Measurements from ENCODE around the gene PALLD. TPM values are rescaled to one million over a fixed set of nuclear protein-coding genes. Genes with fewer than 3 reads are reported as not detected.
"Not testable (repeated sequence)": the region's sequence is repeated elsewhere in the genome, so short reads cannot be mapped to it uniquely, and the experiment has no call there.

The PALLD gene
- total RNA-seq, 1 donor from 2014 or later = 1.5 TPM

DNA sequence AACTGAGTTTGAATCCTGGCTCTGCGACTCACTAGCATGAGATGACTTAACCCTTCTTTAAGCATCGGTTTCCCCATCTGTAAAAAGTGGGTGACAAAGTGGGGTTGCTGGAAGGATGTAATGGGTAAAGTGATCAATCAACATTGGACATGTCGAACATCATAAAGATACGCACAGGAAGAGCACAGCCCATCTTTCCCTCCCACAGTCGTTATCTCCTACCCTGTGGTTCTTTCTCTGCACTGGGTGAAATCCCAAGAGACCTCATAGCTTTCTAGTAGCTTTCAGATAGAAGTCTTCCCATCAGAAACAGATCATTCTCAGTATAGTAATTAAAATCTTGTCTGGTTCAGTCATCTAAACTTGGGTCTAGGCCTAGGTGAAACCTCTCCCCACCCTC lies 296.7 kb downstream of the PALLD start:
- no peak for DNase-seq (ENCODE audit: low read depth, low spot score)

DNA sequence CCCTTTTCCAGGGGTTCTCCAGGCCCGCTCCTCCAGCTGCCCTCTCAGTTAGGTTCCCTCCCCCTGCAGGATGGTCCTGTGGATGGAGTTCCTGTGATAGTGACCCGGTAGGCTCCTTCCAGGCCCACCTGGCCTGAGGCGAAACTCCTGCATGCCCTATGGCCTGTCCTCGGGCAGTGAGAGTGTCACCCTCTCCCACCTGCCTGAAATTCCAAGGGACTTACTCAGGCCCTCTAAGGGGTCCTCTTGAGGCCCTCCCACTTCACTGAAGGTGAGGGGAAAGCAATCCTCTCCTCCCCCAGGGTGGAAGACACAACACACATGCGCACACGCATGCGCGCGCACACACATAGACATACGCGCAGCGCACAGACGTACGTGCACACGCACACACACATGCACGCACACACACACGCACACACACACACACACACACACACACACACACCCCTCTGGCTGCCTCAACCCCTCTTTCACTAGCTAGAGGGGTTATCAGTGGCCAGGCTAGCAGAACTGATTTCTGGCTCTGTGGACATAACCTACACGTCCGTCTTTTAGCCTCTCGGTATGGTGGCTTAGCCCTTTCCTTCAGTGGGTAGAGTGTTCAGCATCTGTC lies 297.3 kb downstream of the PALLD start:
- DNase-seq (ENCODE audit: low read depth, low spot score) = no peak

DNA sequence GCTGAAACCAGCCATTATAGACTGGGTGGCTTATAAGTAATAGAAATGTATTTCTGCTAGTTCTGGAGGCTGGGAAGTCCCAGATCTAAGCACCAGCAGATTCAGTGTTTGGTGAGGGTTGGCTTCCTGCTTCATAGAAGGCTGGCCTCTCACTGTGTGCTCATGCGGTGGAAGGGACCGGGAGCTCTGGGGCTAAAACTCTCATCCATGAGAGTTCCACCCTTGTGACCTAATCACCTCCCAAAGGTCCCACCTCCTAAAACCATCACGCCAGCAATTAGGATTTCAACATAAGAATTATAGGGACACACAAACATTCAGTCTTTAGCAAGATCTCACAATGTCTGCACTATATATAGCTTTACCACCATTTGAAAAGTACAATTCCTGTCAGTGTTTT lies 298.0 kb downstream of the PALLD start:
- no peak for DNase-seq (ENCODE audit: low read depth, low spot score)

DNA sequence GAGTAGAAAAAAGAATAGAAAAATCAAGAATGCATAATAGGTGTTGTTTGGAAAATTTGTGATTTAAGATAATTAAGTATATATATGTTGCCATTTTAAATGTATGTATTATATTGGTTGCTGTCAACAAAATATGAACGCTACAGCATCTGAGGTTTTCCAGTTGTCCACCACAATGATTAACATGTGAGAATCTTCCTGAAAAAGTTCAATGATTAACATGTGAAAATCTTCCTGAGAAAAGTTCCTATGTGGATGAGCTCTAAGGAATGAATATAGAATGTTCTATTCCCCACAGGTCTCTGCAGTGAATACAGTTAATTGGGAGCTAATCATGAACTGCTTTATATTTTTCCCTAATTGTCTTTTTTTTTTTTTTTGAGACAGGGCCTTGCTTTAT lies 298.5 kb downstream of the PALLD start:
- no peak for DNase-seq (ENCODE audit: low read depth, low spot score)

DNA sequence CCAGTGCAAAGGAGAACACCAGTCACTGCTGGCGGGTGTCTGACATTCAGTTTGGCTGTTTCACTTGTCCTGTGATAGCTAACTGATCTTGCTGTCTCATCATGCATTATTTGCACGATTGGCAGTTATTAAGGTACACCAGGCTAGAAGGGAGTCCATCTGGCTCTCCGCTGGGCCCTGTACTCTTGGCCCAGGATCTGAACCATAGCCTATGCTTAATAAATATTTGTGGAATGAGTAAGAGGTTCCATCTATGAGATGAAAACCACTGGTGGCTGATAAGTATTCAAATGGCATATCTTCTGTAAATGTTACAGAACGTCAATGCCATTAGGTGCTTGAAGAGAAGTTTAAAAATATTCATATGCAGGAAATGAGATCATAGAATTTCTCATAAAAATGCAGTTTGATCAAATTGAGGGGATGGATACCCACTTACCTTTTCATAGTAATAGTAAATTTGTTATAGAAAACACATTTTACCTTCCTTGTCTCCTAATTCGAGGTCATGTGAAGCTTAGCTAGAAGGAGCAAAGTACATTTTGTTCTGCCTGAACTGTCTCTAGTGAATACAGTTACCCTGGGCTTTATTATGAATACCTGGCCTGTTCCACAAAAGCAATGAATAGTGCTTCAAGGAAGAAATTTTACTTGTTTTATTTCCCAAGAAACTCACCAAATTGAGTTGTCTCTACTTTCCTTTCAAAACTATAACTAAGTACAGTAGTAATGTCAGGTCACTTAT lies 299.7 kb downstream of the PALLD start:
- no peak for DNase-seq (ENCODE audit: low read depth, low spot score)

DNA sequence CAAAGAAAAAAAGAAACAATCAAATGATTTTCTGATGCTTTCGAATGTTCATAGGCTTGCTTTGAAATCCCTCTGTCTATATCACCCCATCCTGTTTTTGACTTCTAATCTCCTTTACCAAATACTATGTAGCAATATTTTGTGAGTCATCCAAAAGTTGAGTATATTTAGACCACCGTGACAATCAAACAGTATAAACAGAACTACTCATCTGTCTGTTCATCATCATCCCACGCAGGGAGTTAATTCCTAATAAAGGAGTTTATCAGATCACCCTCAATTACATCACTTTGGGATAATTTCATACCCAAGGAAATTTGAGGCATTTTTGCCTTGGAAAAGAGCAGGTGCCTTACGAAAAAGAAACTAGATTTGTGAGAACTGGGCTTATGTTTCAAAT lies 300.3 kb downstream of the PALLD start:
- DNase-seq (ENCODE audit: low read depth, low spot score) = no peak

DNA sequence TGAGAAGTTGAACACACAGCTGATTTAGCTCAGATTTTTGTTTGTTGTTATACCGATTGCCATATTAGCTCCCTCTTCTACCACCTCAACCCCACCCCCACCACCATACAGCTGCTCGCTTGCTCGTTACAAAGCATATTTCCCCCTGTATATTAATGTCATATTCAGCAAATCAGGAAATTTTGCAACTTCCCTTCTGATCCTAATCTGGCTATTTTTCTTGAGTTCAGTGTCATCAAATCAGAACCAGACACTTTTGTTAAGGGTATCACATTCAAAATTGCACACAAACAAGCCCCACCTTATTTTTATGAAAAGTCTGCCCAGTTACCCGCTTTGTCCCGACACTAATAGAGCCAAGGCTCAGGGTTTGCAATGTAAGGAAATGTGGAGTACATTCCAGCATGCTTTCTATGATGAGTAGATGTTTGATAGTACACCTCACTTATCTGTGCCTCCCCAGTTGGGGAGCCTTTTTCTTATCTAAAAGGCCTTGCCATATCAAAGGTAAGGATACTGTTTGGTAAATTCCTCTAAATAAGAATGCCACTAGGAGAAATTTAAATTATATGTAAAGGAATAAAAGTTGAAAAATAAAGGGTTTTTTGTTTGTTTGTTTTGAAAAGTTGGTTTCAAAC lies 301.0 kb downstream of the PALLD start:
- no peak for DNase-seq (ENCODE audit: low read depth, low spot score)

DNA sequence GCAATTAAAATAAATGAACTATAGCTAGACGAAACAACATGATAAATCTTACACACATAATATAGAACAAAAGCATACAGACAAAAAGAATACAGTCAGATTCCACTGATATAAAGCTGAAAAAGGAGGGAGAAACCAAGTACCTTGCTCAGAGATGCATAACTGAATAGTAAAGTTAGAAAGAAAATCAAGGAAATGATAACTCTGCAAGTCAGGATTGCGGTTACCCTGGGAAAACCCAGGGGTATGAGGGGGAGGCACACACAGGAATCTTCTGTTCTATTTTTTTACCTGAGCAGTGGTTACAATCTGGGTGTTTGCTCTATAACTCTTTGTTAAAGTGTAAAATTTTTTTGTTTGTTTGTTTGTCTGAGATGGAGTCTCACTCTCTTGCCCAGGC lies 304.1 kb downstream of the PALLD start:
- DNase-seq (ENCODE audit: low read depth, low spot score) = no peak

DNA sequence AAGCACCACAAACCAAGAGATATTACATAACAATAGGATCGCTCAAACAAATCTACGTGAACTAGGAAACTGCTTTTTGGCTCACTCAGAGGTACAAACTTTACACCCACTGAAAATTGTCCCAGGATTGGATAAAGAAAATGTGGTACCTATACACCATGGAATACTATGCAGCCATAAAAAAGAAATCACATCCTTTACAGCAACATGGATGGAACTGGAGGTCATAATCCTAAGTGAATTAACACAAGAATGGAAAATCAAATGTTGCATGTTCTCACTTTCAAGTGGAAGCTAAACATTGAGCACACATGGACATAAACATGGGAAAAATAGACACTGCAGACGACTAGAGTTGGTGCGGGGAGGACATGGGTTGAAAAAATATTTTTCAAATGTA lies 305.4 kb downstream of the PALLD start:
- no peak for DNase-seq (ENCODE audit: low read depth, low spot score)

DNA sequence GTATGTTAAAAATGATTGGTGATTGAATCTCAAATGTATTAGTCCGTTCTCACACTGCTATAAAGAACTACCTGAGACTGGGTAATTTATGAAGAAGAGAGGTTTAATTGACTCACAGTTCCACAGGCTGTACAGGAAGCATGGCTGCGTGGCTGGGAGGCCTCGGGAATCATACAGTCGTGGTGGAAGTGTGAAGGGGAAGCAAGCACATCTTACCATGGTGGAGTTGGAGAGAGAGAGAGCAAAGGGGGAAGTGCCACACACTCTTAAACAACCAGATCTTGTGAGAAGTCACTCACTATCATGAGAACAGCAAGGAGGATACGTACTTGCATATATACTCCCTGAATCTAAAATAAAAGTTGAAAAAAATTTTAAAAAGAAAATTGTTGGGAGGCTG lies 306.2 kb downstream of the PALLD start:
- not testable (repeated sequence) for DNase-seq (ENCODE audit: low read depth, low spot score)

DNA sequence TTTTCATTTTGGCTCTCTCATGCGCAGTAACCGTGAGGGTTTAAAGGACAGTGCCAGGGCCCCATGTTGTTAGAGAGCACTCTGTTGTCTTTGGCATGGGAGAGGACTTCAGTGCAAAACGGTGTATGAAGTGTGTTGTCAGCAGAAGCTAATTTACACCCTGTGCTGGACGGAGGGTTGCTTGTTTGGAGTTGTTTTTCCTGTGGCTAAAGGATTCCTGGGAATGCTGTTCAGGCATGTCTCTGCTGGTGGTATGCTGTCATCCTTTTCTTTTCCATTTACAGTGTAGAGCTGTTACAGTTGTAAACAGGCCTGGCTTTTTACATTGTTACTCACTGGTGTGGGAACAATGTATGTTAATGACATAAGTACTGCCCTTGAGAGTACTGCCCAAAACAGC lies 306.9 kb downstream of the PALLD start:
- no peak for DNase-seq (ENCODE audit: low read depth, low spot score)

DNA sequence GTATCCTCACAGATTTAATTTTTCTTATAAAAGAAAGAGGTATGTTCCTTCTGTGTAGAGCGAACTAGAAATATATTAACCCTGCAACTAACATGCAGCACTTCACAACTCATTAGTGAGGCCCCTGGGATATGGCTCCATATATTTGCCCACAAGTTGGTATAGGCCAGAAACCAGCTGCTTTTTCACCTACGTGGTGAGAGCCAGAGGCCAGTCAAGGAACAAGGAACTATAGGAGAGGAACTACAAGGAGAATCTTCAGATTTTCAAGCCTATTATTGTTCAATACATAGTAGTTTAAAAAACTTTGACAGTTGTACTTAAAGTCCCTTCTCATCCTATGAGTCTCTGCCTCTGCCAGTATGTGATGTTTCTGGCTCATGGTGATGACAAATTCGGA lies 307.3 kb downstream of the PALLD start:
- DNase-seq (ENCODE audit: low read depth, low spot score) = no peak

DNA sequence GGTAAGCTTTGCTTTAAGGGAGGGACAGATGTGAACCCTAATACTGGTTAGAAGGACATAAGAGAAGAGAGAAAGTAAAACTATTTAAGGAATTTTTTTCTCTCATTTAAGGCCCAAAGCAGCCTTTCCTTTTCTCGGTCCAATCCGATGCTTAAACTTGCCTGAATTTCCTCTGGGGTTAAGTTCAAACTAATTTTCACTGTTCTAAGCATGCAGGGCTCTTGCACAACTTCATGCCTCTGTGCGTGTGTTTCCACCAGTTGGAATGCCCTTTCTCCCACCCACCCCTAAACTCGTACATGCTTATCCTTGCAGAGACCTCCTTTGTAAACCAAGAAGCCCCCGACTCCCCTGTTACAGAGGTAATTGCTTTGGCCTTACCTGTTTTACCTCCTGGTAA lies 308.5 kb downstream of the PALLD start:
- no peak for DNase-seq (ENCODE audit: low read depth, low spot score)

DNA sequence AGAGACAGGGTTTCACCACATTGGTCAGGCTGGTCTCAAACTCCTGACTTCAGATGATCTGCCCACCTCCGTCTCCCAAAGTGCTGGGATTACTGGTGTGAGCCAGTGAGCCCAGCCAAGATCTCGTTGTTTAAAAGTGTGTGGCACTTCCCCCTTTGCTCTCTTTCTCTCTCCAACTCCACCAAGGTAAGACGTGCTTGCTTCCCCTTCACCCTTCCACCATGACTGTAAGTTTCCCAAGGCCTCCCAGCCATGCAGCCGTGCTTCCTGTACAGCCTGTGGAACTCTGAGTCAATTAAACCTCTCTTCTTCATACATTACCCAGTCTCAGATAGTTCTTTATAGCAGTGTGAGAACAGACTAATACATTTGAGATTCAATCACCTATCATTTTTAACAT lies 309.4 kb downstream of the PALLD start:
- not testable (repeated sequence) for DNase-seq (ENCODE audit: low read depth, low spot score)

DNA sequence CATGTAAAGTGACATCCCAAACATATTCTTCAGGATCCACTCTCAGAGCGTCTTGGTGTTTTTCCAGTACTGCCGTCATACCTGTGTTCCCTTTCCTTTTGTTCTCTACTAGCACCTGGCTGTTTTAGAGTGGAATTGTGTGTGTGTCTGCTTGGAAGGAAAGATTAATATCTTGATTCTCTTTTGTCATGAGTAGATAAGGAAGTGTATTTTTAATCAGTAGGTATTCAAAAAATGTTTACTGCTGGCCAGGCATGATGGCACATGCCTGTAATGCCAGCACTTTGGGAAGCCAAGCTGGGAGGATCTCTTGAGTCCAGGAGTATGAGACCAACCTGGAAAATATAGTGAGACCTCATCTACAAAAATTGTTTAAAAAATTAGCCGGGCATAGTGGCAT lies 314.4 kb downstream of the PALLD start:
- DNase-seq (ENCODE audit: low read depth, low spot score) = no peak

DNA sequence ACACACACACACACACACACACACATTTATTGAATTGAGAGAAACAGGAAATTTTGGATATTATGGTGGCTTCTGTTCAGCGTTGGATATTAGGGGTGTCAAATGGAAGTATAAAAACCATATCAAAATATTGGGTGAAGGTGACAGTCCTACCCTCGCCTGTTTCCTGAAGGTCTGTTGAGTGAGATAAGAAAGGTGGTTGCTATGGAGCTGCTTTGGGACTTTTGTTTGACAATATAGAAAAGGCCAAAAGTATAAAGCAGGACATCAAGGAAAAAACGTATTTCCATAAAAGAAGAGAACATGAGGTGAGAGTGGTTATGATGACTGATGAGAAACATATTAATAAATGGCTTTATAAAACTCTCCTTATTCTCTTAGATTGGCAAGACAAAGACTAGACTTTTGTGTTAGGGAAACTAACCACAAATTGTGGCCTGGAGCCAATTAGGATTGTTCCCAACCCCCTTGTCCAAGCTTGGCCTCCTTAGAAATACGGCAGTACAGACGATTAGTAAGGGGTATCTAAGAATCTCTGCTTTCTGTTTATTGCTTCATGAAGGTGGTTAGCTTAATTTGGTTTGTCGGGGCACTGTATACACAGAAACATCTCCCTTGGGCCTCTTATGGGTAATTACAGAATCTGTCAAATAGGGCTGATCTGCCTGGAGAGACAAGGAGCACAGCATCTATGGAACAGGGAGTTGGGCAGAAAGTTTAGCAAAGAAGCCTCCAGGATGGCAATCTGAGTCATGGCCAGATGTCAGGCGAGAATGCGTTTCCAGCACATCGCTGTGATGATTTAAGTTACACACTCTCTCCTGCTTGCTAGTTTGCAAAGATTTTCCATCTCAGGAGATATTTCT lies 315.2 kb downstream of the PALLD start:
- no peak for DNase-seq (ENCODE audit: low read depth, low spot score)

DNA sequence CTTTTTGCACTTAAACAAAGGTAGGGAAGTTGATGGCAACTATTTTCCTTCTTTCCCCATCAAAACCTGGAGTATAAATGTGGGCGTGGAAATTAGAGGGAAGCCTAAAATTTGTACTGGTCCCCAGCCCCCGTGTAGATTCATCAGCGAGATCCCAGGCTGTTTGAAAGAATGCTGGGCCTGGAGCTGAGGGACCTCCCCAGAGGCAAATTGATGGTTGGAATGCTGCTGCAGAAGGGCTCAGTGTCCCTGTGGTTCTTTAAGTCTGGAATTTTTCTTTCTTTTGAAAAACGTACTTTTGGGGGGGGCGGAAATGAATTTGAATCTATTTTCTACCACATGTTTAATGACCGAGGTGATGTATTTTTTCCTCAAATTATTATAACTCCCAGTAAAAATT lies 316.0 kb downstream of the PALLD start:
- DNase-seq (ENCODE audit: low read depth, low spot score) = no peak

DNA sequence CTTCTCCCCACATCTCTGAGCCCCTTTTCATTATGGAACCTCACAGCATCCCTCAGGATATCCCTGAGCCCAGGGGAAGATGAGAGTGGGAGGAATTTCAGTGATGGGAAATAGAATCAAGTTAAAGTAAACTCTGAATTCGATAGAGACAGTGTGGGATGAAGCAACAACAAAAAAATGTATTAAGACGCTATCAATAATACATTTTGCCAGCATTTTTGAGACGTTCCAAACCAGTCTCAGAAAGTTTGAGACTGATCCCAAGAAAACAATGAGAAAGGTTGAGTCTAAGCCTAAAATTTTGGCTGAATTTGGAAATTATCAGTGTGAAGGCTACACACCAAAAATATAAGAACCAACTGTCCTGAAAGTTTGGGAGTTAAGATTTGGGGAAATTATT lies 317.0 kb downstream of the PALLD start:
- DNase-seq (ENCODE audit: low read depth, low spot score) = no peak

DNA sequence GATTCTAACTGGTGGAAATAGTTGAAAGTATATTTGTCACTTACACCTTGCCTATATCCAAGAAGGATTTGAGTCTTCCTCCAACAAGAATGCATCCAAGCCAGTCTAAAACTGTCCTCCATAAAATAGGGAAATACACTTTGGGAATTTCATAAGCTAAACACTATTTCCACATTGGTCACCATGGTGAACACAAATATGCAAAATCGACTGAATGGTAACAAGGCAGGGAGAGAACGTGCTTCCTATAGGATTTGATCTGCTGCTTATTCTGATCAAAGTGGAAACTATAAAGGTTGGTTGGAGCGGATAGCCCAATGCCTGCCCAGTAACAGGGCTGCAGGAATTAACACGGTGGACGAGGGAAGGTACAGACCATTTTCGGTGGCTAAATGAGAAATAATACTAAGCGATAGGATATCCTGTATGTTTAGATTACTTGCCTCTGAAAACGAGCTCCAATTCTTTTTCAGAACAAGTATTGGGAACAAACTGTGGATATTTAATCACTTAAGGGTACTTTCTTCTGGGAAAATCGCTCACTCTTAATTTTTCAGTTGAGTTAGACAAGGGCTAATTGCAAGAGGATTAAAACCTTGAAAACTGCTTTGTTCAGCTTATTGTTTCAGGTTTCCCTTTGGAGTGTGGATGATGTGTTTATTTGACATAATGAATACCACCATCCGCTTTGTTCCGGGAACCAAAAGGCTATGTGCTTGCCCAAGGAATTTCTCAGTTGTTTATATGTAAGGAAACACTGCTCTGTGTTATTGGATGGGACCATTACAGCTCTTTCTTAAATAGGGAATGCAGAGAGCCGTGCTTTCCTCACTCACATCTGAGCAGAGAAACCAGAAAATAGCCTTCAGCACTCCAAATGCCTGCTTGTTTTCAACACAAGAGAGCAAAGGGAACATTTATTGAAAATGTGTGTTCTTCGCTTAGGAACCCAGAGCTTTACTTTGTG lies 318.8 kb downstream of the PALLD start:
- no peak for DNase-seq (ENCODE audit: low read depth, low spot score)

DNA sequence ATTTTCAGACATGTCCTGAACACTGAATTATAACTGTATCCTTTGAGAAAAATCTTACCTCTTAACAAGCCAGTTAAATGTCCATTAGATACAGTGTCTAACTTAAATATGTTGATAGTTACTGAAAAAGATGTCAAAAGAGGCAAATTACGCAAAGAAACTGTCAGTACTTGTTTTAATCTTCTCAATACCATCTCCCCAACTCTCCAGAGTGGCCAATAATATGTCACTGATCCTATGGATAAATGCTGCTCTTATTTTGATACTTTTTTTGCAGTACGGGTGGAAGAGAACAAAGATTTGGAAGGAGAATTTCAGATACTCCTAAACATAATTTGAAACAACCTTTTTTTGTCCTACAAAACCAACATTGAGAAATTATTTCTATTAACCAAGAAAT lies 320.5 kb downstream of the PALLD start:
- no peak for DNase-seq (ENCODE audit: low read depth, low spot score)

DNA sequence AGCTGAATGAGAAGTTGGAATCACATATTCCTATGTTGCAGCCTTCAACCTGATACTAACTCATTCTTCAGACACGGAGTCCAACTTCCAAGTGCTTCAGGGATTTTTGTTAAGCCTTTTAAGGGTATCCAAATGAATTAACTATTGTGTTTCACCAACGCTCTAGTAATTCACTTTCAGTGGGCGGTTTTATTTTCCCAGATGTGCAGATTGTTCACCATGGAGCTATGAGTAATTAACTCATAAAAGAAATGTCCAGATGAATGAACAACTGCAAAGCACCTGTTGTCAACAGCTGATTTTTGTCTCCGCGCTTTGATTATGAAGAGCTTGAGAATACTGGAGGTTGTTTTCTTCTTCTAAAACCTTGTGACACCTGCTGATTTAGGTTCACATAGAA lies 325.6 kb downstream of the PALLD start:
- DNase-seq (ENCODE audit: low read depth, low spot score) = no peak

Measured in pulmonary artery endothelial cell (primary cell).